Body of pancreas (tissue), 4 donors: Measurements from ENCODE around the gene CFAP210.
"Not testable (repeated sequence)": the region's sequence is repeated elsewhere in the genome, so short reads cannot be mapped to it uniquely, and the experiment has no call there.

Source experiments
- POLR2A ChIP-seq, 3 donors: fragments of 450-650 bp; IDR thresholded peaks; one replicate each; pipeline ENCODE4 v1.6.1; 2016; ENCODE audit warnings: antibody characterized with exemption in 3 of 3, mild to moderate bottlenecking in 2 of 3
- TF ChIP-seq, protein P1 (sequence below), 7 experiments: fragments of 450-650 bp in 4 of 7; fragments of 200-600 bp in 3 of 7; sonication (generic) in 3 of 7; IDR thresholded peaks; one replicate each; pipeline ENCODE4 v1.5.1; 2016 to 2019; ENCODE audit warnings: antibody characterized with exemption in 7 of 7

DNA sequence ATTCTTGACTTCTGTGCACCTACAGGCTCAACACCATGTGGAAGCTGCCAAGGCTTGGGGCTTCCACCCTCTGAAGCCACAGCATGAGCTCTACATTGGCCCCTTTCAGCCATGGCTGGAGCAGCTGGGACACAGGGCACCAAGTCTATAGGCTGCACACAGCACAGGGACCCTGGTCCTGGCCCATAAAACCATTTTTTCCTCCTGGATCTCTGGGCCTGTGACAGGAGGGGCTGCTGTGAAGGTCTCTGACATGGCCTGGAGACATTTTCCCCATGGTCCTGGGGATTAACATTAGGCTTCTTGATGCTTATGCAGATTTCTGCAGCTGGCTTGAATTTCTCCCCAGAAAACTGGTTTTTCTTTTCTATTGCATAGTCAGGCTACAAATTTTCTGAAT is 6.3 kb downstream of the CFAP210 start:
- TF ChIP-seq POLR2A (IDR thresholded peaks at IDR 0.05) = not testable (repeated sequence)
- TF ChIP-seq, protein P1, sequence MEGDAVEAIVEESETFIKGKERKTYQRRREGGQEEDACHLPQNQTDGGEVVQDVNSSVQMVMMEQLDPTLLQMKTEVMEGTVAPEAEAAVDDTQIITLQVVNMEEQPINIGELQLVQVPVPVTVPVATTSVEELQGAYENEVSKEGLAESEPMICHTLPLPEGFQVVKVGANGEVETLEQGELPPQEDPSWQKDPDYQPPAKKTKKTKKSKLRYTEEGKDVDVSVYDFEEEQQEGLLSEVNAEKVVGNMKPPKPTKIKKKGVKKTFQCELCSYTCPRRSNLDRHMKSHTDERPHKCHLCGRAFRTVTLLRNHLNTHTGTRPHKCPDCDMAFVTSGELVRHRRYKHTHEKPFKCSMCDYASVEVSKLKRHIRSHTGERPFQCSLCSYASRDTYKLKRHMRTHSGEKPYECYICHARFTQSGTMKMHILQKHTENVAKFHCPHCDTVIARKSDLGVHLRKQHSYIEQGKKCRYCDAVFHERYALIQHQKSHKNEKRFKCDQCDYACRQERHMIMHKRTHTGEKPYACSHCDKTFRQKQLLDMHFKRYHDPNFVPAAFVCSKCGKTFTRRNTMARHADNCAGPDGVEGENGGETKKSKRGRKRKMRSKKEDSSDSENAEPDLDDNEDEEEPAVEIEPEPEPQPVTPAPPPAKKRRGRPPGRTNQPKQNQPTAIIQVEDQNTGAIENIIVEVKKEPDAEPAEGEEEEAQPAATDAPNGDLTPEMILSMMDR (IDR thresholded peaks at IDR 0.05) = not testable (repeated sequence)
